ENCODE data around the gene MCHR1.
A peak's percentile ranks its signal among the peaks of the same experiment; 100 is the strongest.

Gene MCHR1

GRCh38 chr22:40653361-40653760 lies 25.9 kb upstream of the MCHR1 start:
- TF ChIP-seq TCF12 (IDR thresholded peaks at IDR 0.05; ENCODE audit: low read depth) (no peak), YY1 (IDR thresholded peaks at IDR 0.05; ENCODE audit: low read depth) (no peak), ZBTB7A (IDR thresholded peaks at IDR 0.05; ENCODE audit: low read depth) (no peak), NFIC (IDR thresholded peaks at IDR 0.05) (no peak), FOXM1 (IDR thresholded peaks at IDR 0.05; ENCODE audit: borderline replicate concordance, low read depth) (no peak), EP300 (IDR thresholded peaks at IDR 0.05; ENCODE audit: borderline replicate concordance) (no peak)

- TF ChIP-seq CREB1 (IDR thresholded peaks at IDR 0.05; ENCODE audit: low read depth), result no peak
- no peak for TF ChIP-seq YY1 (IDR thresholded peaks at IDR 0.05; ENCODE audit: low read depth)
- no peak for TF ChIP-seq TAF1 (IDR thresholded peaks at IDR 0.05; ENCODE audit: low read depth)
- peak; percentile 33; the same call in 1 of the 2 replicates for TF ChIP-seq MAX (IDR thresholded peaks at IDR 0.05)
- TF ChIP-seq REST (IDR thresholded peaks at IDR 0.05; ENCODE audit: low read depth), result no peak
- TF ChIP-seq EGR1 (IDR thresholded peaks at IDR 0.05), result no peak
- TF ChIP-seq NFIC (IDR thresholded peaks at IDR 0.05), result peak; percentile 58
- TF ChIP-seq USF1 (IDR thresholded peaks at IDR 0.05), result no peak
- TF ChIP-seq RAD21 (IDR thresholded peaks at IDR 0.05; ENCODE audit: low read depth), result no peak; the same call in 1 of the 2 replicates
- TF ChIP-seq CEBPB (IDR thresholded peaks at IDR 0.05), result no peak
- TF ChIP-seq ZBTB7A (IDR thresholded peaks at IDR 0.05; ENCODE audit: low read depth), result no peak
Observed at GRCh38 chr22:40654522-40655167, 24.6 kb upstream of the MCHR1 start.

- TF ChIP-seq NFIC (IDR thresholded peaks at IDR 0.05), result no peak
- TF ChIP-seq RAD21 (IDR thresholded peaks at IDR 0.05; ENCODE audit: low read depth), result no peak
- no peak for TF ChIP-seq TEAD4 (IDR thresholded peaks at IDR 0.05)
- no peak for TF ChIP-seq USF1 (IDR thresholded peaks at IDR 0.05)
- no peak for TF ChIP-seq REST (IDR thresholded peaks at IDR 0.05; ENCODE audit: low read depth)
- no peak for TF ChIP-seq ZBTB7A (IDR thresholded peaks at IDR 0.05; ENCODE audit: low read depth)
- no peak for TF ChIP-seq TAF1 (IDR thresholded peaks at IDR 0.05; ENCODE audit: low read depth)
- no peak for TF ChIP-seq EP300 (IDR thresholded peaks at IDR 0.05; ENCODE audit: borderline replicate concordance)
- no peak for TF ChIP-seq CEBPB (IDR thresholded peaks at IDR 0.05)
- no peak for TF ChIP-seq YY1 (IDR thresholded peaks at IDR 0.05; ENCODE audit: low read depth)
- no peak for TF ChIP-seq FOXM1 (IDR thresholded peaks at IDR 0.05; ENCODE audit: borderline replicate concordance, low read depth)
- no peak for TF ChIP-seq TCF12 (IDR thresholded peaks at IDR 0.05; ENCODE audit: low read depth)
- no peak for TF ChIP-seq CREB1 (IDR thresholded peaks at IDR 0.05; ENCODE audit: low read depth)
- TF ChIP-seq MAX (IDR thresholded peaks at IDR 0.05), result no peak
- no peak for TF ChIP-seq EGR1 (IDR thresholded peaks at IDR 0.05)
Observed at GRCh38 chr22:40659166-40659565, 20.1 kb upstream of the MCHR1 start.

GRCh38 chr22:40660730-40661129 lies 18.6 kb upstream of the MCHR1 start:
- TF ChIP-seq TAF1 (IDR thresholded peaks at IDR 0.05; ENCODE audit: low read depth) (no peak), EP300 (IDR thresholded peaks at IDR 0.05; ENCODE audit: borderline replicate concordance) (no peak), CREB1 (IDR thresholded peaks at IDR 0.05; ENCODE audit: low read depth) (no peak), RAD21 (IDR thresholded peaks at IDR 0.05; ENCODE audit: low read depth) (no peak), TCF12 (IDR thresholded peaks at IDR 0.05; ENCODE audit: low read depth) (no peak)

- no peak for TF ChIP-seq YY1 (IDR thresholded peaks at IDR 0.05; ENCODE audit: low read depth)
- no peak for TF ChIP-seq EGR1 (IDR thresholded peaks at IDR 0.05)
- no peak for TF ChIP-seq TEAD4 (IDR thresholded peaks at IDR 0.05)
- no peak for TF ChIP-seq TAF1 (IDR thresholded peaks at IDR 0.05; ENCODE audit: low read depth)
- no peak for TF ChIP-seq USF1 (IDR thresholded peaks at IDR 0.05)
- TF ChIP-seq CEBPB (IDR thresholded peaks at IDR 0.05), result no peak
- no peak for TF ChIP-seq FOXM1 (IDR thresholded peaks at IDR 0.05; ENCODE audit: borderline replicate concordance, low read depth)
- no peak for TF ChIP-seq RAD21 (IDR thresholded peaks at IDR 0.05; ENCODE audit: low read depth)
- TF ChIP-seq ZBTB7A (IDR thresholded peaks at IDR 0.05; ENCODE audit: low read depth), result no peak
- TF ChIP-seq CREB1 (IDR thresholded peaks at IDR 0.05; ENCODE audit: low read depth), result no peak
- TF ChIP-seq MAX (IDR thresholded peaks at IDR 0.05), result no peak
- no peak for TF ChIP-seq NFIC (IDR thresholded peaks at IDR 0.05)
- no peak for TF ChIP-seq TCF12 (IDR thresholded peaks at IDR 0.05; ENCODE audit: low read depth)
- no peak for TF ChIP-seq REST (IDR thresholded peaks at IDR 0.05; ENCODE audit: low read depth)
- TF ChIP-seq EP300 (IDR thresholded peaks at IDR 0.05; ENCODE audit: borderline replicate concordance), result no peak
Observed at GRCh38 chr22:40661671-40662070, 17.6 kb upstream of the MCHR1 start.

Data from Ishikawa (cell line).